Activated CD4-positive, alpha-beta T cell treated with anti-CD3 and anti-CD28 coated beads, Interleukin-2, amount 50 U/mL, for 48 hours (primary cell): ENCODE measurements around the gene ERVH48-1.
"Not testable (repeated sequence)": the region's sequence is repeated elsewhere in the genome, so short reads cannot be mapped to it uniquely, and the experiment has no call there.

ENCODE experiments used
- DNase-seq, 2 experiments: peaks; one replicate each; pipeline ENCODE4 v3.0.0-alpha.2; 2020

ERVH48-1 gene

DNA sequence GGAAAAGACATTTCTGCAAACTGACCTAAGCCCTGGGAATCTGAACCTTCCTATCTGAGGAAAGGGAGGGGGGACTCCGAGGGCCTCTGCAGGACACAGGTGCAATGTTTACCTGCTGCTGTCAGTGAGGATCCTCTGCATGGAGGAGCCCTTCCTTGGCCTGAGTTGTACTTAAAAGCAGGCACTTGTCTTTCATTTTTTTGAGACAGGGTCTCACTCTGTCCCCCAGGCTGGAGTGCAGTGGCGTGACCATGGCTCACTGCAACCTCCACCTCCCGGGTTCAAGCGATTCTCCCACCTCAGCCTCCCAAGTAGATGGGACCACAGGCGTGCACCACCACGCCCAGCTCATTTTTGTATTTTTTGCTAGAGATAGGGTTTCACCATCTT is 13.2 kb upstream of the ERVH48-1 start:
- DNase-seq, result not testable (repeated sequence)

DNA sequence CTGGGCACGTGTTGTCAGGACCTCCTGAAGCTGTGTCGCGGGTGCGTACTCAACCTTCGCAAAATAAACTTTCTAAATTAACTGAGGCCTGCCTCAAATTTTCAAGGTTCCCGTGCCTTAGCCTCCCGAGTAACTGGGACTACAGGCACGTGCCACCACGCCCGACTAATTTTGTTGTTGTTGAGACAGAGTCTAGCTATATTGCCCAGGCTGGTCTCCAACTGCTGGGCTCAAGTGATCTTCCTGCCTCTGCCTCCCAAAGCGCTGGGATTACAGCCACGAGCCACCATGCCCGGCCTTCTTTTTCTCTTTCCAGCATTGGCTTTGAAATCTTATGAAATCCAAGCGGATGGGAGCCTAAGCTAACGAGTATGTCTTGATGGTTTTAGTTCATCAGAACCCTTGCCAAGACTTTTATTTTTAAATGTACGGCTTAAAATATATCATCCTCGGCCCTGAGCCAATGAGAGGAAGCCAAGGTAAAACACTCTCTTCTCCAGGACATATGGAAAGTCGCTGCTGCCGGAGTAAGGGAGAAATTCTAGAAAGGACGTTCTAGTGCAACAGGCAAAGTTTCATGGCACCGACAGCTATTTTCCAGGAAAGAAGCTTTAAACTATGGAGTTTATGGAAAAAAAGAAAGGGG is 12.7 kb upstream of the ERVH48-1 start:
- no peak for DNase-seq

DNA sequence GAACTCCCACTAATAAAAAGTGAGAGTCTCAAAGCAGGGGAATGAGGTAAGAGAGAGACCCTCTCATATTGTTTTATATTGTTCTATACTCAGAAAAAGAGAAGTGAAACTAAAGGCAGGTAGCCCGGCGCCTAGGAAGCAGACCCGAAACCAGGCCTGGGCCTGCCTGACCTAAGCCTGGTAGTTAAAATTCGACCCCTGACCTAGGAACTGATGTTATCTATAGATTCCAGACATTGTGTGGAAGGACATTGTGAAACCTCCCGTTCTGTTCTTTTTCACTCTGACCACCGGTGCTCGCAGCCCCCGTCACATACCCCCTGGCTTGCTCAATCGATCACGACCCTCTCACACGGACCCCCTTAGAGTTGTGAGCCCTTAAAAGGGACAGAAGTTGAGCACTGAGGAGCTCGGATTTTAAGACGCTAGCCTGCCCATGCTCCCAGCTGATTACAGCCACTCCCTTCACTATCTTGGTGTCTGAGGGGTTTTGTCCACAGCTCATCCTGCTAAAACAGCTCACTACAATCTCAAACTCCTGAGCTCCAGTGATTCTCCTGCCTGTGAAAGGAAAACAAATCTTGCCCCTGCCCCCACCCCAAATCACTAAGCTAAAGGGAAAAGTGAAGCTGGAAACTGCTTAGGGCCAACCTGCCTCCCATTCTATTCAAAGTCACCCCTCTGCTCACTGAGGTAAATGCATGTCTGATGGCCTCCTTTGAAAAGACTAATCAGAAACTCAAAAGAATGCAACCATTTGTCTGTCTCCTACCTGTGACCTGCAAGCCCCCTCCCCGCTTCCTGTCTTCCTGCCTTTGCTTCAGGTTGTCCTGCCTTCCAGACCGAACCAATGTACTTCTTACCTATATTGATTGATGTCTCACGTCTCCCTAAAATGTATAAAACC is 11.9 kb upstream of the ERVH48-1 start:
- DNase-seq, result not testable (repeated sequence)

DNA sequence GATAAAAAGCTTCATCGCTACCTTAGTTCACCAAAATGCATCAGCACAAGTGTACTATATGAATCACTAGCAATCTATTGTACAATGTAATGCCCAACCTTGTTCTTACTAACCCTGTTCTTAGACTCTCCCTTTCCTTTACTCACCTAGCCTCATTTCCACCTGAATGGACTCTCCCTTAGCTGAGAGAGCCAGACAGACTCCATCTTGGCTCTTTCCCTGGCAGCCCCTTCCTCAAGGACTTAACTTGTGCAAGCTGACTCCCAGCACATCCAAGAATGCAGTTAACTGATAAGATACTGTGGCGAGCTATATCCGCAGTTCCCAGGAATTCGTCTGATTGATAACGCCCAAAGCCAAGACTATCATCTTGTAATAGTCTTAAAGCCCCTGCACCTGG is 10.9 kb upstream of the ERVH48-1 start:
- not testable (repeated sequence) for DNase-seq

DNA sequence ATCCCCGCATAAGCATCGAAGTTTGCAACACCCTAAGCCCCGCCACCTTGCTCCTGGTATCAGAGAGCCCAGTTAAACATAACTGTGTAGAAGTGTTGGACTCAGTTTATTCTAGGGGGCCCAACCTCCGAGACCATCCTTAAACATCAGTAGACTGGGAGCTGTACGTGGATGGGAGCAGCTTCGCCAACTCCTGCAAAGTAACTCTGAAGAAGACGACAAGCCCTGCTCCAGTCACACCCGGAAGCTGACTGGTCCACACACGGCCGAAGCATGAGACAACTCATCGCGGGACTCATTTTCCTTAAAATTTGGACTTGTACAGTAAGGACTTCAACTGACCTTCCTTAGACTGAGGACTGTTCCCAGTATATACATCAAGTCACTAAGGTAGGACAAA is 8.5 kb upstream of the ERVH48-1 start:
- not testable (repeated sequence) for DNase-seq

DNA sequence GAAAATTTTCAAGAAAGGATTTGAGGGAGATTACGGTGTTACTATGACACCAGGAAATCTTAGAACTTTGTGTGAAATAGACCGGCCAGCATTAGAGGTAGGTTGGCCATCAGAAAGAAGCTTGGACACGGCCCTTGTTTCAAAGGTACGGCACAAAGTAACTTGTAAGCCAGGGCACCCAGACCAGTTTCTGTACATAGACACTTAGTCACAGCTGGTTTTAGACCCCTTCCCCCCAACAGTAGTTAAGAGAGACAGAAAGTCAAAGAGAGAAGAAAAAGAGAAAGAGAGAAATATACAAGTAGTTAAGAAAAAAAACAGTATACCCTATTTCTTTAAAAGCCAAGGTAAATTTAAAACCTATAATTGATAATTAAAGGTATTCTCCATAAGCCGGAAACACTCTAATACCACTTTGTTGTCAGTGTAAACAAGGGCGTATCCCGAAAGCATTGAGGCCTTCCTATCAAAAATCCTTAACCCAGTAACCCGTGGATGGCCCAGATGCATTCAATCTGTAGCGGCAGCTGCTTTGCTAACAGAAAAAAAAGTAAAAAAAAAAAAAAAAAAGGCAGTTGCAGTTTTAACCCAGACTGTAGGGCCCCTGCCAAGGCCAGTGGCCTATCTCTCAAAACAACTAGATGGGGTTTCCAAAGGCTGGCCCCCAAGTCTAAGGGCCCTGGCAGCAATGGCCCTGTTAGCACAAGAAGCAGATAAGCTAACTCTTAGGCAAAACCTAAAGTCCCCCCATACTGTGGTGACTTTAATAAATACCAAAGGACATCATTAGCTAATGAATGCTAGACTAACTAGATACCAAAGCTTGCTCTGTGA is 7.9 kb upstream of the ERVH48-1 start:
- DNase-seq, result not testable (repeated sequence)

DNA sequence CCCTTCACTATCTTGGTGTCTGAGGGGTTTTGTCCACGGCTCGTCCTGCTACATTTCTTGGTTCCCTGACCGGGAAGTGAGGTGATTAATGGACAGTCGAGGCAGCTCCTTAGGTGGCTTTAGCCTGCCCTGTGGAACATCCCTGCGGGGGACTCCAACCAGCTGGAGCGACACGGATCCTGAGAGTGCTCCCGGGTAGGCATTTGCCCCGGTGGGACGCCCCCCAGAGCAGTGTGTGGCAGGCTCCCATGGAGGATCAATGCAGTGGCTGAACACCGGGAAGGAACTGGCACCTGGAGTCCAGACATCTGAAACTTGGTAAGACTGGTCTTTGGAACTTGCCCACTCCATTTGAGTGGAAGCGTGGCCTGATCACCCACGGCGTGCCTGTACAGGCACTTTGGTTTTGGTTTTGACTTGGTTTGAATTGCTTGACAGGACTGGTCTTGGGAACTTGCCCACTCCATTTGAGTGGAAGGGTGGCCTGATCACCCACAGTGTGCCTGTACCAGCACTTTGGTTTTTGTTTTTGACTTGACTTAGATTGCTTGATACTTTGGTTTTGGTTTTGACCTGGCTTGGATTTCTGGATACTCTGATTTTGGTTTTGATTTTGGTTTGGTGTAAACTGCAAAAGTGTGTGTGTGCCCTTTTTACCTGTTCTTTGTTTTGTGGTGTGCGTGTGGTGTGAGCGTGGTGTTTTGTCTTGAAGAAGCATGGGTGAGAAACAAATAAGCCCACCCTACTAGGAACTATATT is 7.1 kb upstream of the ERVH48-1 start:
- DNase-seq, result not testable (repeated sequence)

DNA sequence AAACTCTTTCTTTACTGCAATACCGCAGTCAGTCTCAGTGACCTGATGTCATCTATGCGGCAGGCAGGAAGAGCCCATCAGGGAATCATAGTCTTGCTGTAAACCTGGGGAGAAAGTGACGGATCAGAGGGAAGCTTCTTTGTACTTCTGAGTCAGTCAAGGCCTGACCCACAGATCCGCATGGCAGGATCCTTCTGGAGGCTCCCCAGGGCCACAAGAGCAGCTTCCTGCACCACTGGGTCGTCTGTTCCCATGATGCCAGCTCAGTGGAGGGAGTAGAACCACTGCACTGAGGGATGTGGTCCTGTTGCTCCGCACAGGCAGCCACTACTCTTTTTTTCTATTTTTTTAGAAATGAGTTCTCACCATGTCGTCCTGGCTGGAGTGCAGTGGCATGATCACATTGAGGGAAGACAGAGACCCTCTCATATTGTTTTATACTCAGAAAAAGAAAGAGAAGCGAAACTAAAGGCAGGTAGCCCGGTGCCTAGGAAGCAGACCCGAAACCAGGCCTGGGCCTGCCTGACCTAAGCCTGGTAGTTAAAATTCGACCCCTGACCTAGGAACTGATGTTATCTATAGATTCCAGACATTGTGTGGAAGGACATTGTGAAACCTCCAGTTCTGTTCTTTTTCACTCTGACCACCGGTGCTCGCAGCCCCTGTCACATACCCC is 6.3 kb upstream of the ERVH48-1 start:
- no peak for DNase-seq

DNA sequence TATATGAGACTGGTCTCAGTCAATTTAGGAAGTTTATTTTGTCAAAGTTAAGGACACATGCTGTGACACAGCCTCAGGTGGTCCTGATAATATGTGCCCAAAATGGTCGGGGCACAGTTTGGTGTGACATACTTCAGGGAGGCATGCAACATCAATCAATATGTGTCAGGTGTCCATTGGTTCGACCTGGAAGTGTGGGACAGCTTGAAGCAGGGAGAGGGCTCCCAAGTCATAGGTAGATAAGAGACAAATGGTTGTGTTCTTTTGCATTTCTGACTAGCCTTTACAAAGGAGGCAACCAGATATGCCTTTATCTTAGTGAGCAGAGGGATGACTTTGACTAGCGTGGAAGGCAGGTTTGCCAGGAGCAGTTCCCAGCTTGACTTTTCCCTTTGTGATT is 4.5 kb upstream of the ERVH48-1 start:
- DNase-seq, result no peak

DNA sequence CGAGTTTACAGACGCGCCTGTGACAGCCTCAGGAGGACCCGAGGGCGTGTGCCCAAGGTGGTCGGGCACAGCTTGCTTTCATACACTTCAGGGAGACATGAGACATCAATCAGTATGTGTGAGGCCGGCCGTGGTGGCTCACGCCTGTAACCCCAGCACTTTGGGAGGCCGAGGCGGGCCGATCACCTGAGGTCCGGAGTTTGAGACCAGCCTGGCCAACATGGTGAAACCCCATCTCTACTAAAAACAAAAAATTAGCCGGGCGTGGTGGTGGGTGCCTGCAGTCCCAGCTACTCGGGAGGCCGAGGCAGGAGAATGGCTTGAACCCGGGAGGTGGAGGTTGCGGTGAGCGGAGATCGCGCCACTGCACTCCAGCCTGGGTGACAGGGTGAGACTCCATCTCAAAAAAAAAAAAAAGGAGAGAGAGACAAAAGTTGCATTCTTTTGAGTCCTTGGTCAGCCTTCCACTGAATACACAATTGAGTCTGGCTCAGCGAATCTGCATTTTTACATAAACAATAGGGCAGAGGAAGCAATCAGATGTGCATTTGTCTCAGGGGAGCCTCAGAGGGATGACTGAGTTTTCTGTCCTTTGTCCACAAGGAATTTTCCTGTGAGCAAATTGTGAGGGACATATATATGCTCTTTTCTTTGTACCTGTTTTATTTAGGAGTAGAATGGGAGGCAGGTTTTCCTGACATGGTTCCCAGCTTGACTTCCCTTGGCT is 2.2 kb upstream of the ERVH48-1 start:
- not testable (repeated sequence) for DNase-seq

DNA sequence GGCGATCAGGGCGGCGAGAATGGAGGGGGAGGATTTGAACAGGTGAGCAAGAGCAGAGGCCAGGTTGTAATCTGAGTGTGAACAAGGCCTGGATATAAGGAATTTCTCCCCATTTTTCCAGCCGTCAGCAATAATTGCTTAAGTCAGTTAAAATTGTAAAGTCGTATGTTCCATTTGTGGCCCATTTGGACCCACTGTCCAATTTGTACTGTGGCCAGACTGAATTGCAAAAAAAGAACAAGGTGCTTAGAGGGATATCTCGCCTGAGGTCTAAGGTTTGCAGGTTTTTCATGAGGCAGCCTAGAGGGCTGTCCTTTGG is 1.0 kb downstream of the ERVH48-1 start:
- DNase-seq, result no peak

DNA sequence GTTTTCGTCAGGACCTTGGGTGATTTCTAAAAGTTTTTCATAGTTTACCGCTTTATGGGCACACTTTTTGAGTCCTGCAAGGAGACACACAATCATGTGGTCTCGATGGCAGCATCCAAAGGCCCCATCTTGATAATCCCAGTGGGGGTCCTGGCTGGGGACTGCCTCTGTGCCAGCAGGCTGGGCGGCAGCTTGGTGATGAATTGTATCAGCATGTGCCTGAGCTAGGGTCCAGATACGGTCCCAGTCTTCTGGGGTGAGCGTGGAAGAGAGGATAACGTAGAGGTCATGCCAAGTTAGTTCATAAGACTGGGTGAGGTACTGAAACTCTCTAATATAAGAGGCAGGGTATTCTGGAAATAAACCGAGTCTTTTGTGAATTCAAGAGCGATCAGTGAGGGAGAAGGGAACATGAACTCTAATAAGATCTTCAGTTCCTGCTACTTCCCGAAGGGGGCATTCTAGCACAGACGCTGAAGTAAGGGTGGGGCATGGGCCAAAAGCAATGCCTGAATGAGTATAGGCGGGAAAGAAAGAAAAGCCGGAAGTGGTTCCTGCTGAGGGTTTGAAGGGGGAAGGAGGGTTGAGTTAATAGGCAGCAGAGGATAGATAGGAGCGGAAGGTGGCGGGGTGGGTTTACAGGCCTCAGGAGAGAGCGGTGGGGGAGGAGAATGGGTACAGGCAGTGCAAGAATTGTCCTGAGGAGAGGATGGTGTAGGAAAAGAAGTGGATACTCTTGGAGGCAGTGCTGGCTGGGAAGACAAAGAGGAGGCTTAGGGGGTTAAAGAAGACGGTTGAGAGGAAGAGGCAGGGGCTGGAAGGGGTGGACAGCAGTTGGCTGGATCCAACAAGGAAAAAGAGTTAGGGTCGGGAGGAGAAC is 1.6 kb downstream of the ERVH48-1 start:
- peak; percentile 70 to 80 for DNase-seq

DNA sequence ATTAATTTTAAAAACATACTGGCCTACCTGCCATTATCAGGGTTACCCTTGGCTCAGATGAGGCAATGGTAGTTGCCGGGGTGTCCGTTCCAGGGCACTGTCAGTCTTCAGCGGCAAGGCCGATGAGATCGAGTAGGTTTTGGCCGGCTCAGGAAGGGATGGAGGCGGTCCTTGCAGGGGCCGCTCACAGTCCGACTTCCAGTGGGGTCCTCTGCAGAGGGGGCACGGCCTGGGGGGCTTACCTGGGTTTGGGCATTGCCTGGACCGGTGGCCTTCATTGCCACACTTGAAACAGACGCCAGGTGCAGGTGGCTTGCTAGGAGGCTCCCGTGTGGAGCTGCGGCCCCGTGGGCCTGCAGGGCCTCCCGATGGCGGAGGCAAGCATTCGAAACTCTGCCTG is 2.5 kb downstream of the ERVH48-1 start:
- no peak for DNase-seq

DNA sequence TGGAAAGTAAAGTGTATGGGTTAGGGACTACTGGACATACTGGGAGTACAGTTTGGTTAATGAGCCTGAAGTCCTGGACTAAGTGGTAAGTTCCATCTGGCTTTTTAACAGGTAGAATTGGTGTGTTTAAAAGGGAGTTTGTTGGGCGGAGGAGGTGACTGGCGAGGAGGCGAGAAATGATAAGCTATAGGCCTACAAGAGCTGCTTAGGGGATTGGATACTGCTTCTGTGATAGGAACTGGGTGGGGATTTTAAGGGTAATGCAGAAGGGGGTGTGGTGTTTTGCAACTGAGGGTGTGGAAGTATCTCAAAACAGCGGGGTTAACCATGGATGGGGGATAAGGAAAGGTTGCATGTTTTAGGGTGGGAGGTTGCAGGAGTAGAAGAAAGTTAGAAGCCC is 3.5 kb downstream of the ERVH48-1 start:
- DNase-seq, result no peak

DNA sequence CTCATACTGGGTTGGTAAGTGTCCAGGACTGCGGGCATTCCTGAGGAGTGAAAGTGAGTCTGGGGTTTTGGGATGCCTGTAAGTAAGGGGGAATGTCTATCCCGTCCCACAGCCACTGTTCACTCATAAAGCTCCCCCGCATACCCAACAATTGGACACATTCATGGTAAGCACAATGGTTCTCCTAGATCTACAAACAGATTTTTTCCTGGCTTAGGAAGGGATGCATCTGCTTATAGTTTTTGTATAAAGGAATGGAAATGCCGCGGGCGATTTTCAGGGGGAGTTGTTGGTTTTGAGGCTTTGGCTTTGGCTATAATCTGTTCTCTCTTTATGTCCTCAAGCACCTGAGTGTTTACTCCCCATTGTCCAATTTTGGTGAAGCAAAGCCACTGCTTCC is 7.1 kb downstream of the ERVH48-1 start:
- DNase-seq, result no peak

DNA sequence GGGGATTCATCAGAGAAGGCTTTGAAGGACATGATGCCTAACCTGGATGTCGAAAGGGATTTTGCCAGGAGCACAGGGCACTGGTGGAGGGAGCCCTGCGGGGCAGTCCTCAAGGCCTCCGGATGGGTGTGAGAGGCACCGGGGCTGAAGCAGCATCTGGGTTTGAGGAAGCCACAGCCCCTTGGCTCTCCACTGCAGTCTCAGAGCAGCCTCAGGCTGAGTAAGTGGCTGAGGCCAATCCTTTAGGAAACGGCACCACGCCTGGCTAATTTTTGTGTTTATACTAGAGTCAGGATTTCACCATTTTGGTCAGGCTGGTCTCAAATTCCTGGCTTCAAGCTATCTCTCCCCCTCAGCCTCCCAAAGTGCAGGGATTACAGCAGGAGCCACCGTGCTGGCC is 12.0 kb downstream of the ERVH48-1 start:
- no peak for DNase-seq

DNA sequence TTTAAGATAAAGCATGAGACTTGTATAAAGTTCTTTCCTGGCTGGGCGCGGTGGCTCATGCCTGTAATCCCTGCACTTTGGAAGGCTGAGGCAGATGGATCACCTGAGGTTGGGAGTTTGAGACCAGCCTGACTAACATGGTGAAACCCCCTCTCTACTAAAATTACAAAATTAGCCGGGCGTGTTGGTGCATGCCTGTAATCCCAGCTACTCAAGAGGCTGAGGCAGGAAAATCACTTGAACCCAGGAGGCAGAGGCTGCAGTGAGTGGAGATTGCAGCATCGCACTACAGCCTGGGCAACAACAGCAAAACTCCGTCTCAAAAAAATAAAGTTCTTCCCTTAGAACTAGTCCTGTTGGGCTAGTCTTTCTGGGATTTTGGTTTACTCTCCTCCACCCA is 13.5 kb downstream of the ERVH48-1 start:
- not testable (repeated sequence) for DNase-seq

DNA sequence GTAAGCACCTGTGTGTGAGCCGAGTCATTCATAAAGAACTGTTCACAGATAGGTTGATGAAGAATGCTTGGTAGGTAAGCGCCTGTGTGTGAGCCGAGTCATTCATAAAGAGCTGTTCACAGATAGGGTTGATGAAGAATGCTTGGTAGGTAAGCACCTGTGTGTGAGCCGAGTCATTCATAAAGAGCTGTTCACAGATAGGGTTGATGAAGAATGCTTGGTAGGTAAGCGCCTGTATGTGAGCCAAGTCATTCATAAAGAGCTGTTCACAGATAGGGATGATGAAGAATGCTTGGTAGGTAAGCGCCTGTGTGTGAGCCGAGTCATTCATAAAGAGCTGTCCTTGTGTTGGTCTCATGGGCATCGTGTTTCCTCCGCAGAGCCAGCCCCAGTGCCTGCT is 16.9 kb downstream of the ERVH48-1 start:
- not testable (repeated sequence) for DNase-seq

DNA sequence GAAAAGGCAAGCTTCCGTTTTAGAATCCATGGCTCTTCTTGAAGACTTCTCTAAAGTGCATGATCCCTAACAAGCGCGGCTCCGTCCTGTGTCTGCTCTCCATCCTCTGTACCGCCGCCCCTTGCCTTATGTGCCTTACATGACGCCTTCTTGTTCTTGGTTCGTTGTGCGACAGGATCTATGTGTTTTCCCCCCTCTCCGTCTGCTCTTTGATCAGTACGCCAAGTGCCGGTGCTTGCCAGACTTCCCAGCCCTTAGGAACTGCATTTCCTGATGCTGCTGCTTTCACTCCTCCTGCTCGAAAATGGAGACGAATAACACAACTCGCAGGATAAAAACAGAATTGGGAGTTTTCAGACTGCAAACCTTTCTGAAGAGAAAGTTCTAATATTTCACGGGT is 19.2 kb downstream of the ERVH48-1 start:
- DNase-seq, result no peak

DNA sequence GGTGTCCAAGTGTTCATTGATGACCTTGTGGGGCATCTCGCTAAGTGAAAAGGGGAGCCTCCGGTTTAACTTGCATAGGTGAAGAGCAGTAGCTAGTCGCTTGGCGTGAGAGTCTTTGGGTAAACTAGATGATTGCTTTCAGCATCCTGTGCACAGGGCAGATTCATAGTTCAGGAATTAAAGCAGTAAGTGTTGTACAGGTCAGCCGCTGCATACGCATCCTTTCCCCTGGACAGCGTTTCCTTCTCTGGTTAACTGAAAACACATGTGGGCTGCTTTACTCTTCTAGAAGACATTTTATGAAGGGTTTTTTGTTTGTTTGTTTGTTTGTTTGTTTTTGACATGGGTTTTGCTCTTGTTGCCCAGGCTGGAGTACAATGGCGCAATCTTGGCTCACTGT is 20.2 kb downstream of the ERVH48-1 start:
- no peak for DNase-seq

DNA sequence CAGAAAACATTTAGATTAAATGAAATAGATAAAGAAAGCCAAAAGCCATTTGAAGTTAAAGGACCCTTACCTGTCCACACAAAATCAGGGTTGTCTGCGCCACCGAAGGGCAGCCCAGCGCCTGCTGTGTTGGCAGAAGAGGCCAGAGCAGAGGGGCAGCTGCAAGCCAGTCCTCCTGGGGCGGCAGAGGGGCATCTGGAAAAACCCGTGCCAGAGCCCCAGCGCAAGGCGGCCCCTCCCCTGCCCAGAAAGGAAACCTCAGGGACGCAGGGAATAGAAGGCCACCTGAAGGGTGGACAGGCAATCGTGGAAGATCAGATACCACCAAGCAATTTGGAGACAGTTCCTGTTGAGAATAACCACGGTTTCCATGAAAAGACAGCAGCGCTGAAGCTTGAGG is 21.6 kb downstream of the ERVH48-1 start:
- no peak for DNase-seq
